ENCODE measurements around the gene DPY19L2.
"Not testable (repeated sequence)": the region's sequence is repeated elsewhere in the genome, so short reads cannot be mapped to it uniquely, and the experiment has no call there.

DNA sequence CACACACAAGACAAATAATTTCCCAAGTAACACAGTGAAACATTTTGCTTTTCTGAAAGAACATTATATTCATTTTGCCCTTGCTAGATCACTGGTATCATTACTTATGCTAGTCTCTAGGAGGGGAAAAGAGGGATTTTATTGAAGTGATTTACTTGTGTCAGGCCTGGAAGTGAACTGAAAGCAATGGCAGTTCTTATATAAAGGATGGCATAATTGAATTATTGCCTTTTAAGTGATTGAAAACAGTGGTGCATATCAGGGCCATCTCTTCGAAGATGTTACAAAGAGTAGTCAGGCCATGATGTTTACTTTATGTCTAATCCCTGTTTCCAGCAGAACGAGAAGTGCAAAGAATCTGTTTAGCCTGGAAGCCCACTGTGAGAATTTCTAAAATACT is 30.7 kb upstream of the DPY19L2 start:
- TF ChIP-seq, protein P1, sequence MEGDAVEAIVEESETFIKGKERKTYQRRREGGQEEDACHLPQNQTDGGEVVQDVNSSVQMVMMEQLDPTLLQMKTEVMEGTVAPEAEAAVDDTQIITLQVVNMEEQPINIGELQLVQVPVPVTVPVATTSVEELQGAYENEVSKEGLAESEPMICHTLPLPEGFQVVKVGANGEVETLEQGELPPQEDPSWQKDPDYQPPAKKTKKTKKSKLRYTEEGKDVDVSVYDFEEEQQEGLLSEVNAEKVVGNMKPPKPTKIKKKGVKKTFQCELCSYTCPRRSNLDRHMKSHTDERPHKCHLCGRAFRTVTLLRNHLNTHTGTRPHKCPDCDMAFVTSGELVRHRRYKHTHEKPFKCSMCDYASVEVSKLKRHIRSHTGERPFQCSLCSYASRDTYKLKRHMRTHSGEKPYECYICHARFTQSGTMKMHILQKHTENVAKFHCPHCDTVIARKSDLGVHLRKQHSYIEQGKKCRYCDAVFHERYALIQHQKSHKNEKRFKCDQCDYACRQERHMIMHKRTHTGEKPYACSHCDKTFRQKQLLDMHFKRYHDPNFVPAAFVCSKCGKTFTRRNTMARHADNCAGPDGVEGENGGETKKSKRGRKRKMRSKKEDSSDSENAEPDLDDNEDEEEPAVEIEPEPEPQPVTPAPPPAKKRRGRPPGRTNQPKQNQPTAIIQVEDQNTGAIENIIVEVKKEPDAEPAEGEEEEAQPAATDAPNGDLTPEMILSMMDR (conservative IDR thresholded peaks at IDR 0.05 in 1 of 2, IDR thresholded peaks at IDR 0.05 in 1 of 2; ENCODE audit: low read depth in 1 of 2, low read length in 2 of 2): not testable (repeated sequence)
- TF ChIP-seq EZH2 (IDR thresholded peaks at IDR 0.05; ENCODE audit: low read length, missing control alignments): not testable (repeated sequence)

All from fibroblast of lung (primary cell).